ENCODE measurements around the gene ANTKMT.
A peak's percentile ranks its signal among the peaks of the same experiment; 100 is the strongest.

The ANTKMT gene

GRCh38 chr16:674214-674881 is 46.6 kb upstream of the ANTKMT start:
- TF ChIP-seq CTCF (IDR thresholded peaks at IDR 0.05) = no peak
- no peaks in the 10 kb centered on the region for H3K36me3 Mint-ChIP-seq (ENCODE audit: low read depth)
- H3K27me3 Mint-ChIP-seq (ENCODE audit: low read depth, poor library complexity) = peaks cover 18% of the 10 kb centered on the region
- no peak for DNase-seq
- peaks cover 12% of the 10 kb centered on the region for H3K4me1 Mint-ChIP-seq
- H3K9me3 Mint-ChIP-seq = no peaks in the 10 kb centered on the region
- H3K4me3 Mint-ChIP-seq = no peak overlapping the region
- H3K27ac Mint-ChIP-seq = no peak overlapping the region

GRCh38 chr16:674968-675883 is 45.7 kb upstream of the ANTKMT start, which contains the start of gene RHBDL1:
Gene RHBDL1 (plus strand): TSS chr16:675671. CDS start chr16:675791, 120 bp downstream.
- no peaks in the 10 kb centered on the region for H3K36me3 Mint-ChIP-seq (ENCODE audit: low read depth)
- peaks cover 15% of the 10 kb centered on the region for H3K4me1 Mint-ChIP-seq
- H3K27me3 Mint-ChIP-seq (ENCODE audit: low read depth, poor library complexity) = peaks cover 18% of the 10 kb centered on the region
- H3K4me3 Mint-ChIP-seq = peak within 1 kb of the TSS; percentile 58
- H3K9me3 Mint-ChIP-seq = no peaks in the 10 kb centered on the region
- DNase-seq = peak; percentile 52
- TF ChIP-seq CTCF (IDR thresholded peaks at IDR 0.05) = no peak
- no peak within 1 kb of the TSS for H3K27ac Mint-ChIP-seq

- no peak overlapping the region for H3K27ac Mint-ChIP-seq
- H3K36me3 Mint-ChIP-seq (ENCODE audit: low read depth) = peaks cover 2% of the 10 kb centered on the region
- H3K4me1 Mint-ChIP-seq = peaks cover 18% of the 10 kb centered on the region
- DNase-seq = no peak
- H3K27me3 Mint-ChIP-seq (ENCODE audit: low read depth, poor library complexity) = peaks cover 18% of the 10 kb centered on the region
- no peak for TF ChIP-seq CTCF (IDR thresholded peaks at IDR 0.05)
- H3K4me3 Mint-ChIP-seq = no peak overlapping the region
- no peaks in the 10 kb centered on the region for H3K9me3 Mint-ChIP-seq
Measured at GRCh38 chr16:675884-676564, 44.9 kb upstream of the ANTKMT start.

- Mint-ChIP-seq H3K27ac (no peak overlapping the region), H3K9me3 (no peaks in the 10 kb centered on the region), H3K4me1 (peaks cover 23% of the 10 kb centered on the region), H3K4me3 (no peak overlapping the region), H3K36me3 (ENCODE audit: low read depth) (peaks cover 5% of the 10 kb centered on the region), H3K27me3 (ENCODE audit: low read depth, poor library complexity) (peaks cover 18% of the 10 kb centered on the region)
- DNase-seq = no peak
- TF ChIP-seq CTCF (IDR thresholded peaks at IDR 0.05) = no peak
Measured at GRCh38 chr16:676565-676902, 44.4 kb upstream of the ANTKMT start.

GRCh38 chr16:676913-677312 is 44.0 kb upstream of the ANTKMT start:
- Mint-ChIP-seq H3K4me3 (no peak overlapping the region), H3K27ac (no peak overlapping the region), H3K9me3 (no peaks in the 10 kb centered on the region), H3K4me1 (peaks cover 26% of the 10 kb centered on the region), H3K36me3 (ENCODE audit: low read depth) (peaks cover 9% of the 10 kb centered on the region), H3K27me3 (ENCODE audit: low read depth, poor library complexity) (peaks cover 18% of the 10 kb centered on the region)
- no peak for DNase-seq
- no peak for TF ChIP-seq CTCF (IDR thresholded peaks at IDR 0.05)
